Activated B cell treated with CpG ODN at 0.5 μM for 24 hours (primary cell): ENCODE data around the gene SEPTIN3. TPM values are rescaled to one million over a fixed set of nuclear protein-coding genes. Genes with fewer than 3 reads are reported as not detected.

Experiments used
- ATAC-seq: fragments of 200-7000 bp; cut with Tn5 transposase; one replicate; pipeline ENCODE4 v1.10.0; 2021; ENCODE audit warnings: low read depth, mild to moderate bottlenecking, moderate library complexity
- CTCF ChIA-PET: fragments of 350-600 bp; sonication (Branson Sonifier 250); formaldehyde crosslinking; loops from one replicate; lab custom pipeline; 2021; ENCODE audit warnings: antibody characterized with exemption; lab: Charles Lee
- POLR2A ChIA-PET: fragments of 350-600 bp; sonication (Branson Sonifier 250); formaldehyde crosslinking; loops from one replicate; lab custom pipeline; 2021; ENCODE audit warnings: antibody characterized with exemption; lab: Charles Lee
- DNase-seq: peaks from one replicate; pipeline ENCODE4 v3.0.0; 2022
- H3K27ac Mint-ChIP-seq: one replicate; pipeline ENCODE4 v1.8.0; 2020; ENCODE audit warnings: mixed read lengths
- H3K27me3 Mint-ChIP-seq: one replicate; pipeline ENCODE4 v1.8.0; 2021; ENCODE audit warnings: mixed read lengths
- H3K36me3 Mint-ChIP-seq: one replicate; pipeline ENCODE4 v1.8.0; 2021; ENCODE audit warnings: low read depth, mixed read lengths
- H3K4me1 Mint-ChIP-seq: one replicate; pipeline ENCODE4 v1.8.0; 2021; ENCODE audit warnings: mixed read lengths
- H3K4me3 Mint-ChIP-seq: one replicate; pipeline ENCODE4 v1.8.0; 2020; ENCODE audit warnings: mild to moderate bottlenecking, mixed read lengths
- H3K9me3 Mint-ChIP-seq: one replicate; pipeline ENCODE4 v1.8.0; 2020; ENCODE audit warnings: mixed read lengths
- intact Hi-C: fragments of 100-400 bp; cut with micrococcal nuclease; formaldehyde crosslinking; loops from one replicate; pipeline ENCODE4 v1.15.1; 2024
- total RNA-seq: library from RNA; stranded (reverse); gene quantifications from 2 replicates; pipeline ENCODE4 v1.2.3, GENCODE V29; 2022
- TF ChIP-seq, protein P1 (sequence below): fragments of 200-600 bp; IDR thresholded peaks from one replicate; pipeline ENCODE4 v1.8.0; 2022; ENCODE audit warnings: antibody characterized with exemption, mild to moderate bottlenecking

The SEPTIN3 gene
- total RNA-seq, 1 donor from 2014 or later = 0.49 TPM

DNA sequence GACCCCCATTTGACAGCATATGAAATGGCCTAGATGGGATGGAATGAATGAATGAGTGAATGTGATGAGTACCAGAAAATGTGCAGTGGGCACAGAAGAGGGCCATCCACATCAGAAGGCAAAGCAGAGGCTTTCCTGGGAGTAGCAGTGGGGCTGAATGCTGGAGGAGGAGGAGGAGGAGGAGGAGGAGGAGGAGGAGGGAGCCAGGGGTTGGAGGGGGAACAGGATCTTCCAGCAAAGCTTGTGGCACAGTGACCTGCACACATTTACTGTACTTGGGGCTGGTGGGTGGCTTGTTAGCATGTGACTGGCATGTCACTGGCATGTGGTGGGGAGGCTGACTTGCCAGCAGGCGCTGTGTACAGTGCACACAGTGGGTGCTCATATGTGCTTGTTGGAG is 9.5 kb downstream of the SEPTIN3 start:
- DNase-seq = no peak
- ChIA-PET POLR2A (no interaction called here), CTCF (no interaction called here)
- H3K9me3 Mint-ChIP-seq = no peaks in the 10 kb centered on the region
- TF ChIP-seq, protein P1, sequence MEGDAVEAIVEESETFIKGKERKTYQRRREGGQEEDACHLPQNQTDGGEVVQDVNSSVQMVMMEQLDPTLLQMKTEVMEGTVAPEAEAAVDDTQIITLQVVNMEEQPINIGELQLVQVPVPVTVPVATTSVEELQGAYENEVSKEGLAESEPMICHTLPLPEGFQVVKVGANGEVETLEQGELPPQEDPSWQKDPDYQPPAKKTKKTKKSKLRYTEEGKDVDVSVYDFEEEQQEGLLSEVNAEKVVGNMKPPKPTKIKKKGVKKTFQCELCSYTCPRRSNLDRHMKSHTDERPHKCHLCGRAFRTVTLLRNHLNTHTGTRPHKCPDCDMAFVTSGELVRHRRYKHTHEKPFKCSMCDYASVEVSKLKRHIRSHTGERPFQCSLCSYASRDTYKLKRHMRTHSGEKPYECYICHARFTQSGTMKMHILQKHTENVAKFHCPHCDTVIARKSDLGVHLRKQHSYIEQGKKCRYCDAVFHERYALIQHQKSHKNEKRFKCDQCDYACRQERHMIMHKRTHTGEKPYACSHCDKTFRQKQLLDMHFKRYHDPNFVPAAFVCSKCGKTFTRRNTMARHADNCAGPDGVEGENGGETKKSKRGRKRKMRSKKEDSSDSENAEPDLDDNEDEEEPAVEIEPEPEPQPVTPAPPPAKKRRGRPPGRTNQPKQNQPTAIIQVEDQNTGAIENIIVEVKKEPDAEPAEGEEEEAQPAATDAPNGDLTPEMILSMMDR = no peak
- H3K27me3 Mint-ChIP-seq = peaks cover 32% of the 10 kb centered on the region
- ATAC-seq = no peak
- H3K4me1 Mint-ChIP-seq = peaks cover 12% of the 10 kb centered on the region
- no peaks in the 10 kb centered on the region for H3K36me3 Mint-ChIP-seq
- no peak overlapping the region for H3K4me3 Mint-ChIP-seq
- H3K27ac Mint-ChIP-seq = no peak overlapping the region
- intact Hi-C loops = no loop called here

DNA sequence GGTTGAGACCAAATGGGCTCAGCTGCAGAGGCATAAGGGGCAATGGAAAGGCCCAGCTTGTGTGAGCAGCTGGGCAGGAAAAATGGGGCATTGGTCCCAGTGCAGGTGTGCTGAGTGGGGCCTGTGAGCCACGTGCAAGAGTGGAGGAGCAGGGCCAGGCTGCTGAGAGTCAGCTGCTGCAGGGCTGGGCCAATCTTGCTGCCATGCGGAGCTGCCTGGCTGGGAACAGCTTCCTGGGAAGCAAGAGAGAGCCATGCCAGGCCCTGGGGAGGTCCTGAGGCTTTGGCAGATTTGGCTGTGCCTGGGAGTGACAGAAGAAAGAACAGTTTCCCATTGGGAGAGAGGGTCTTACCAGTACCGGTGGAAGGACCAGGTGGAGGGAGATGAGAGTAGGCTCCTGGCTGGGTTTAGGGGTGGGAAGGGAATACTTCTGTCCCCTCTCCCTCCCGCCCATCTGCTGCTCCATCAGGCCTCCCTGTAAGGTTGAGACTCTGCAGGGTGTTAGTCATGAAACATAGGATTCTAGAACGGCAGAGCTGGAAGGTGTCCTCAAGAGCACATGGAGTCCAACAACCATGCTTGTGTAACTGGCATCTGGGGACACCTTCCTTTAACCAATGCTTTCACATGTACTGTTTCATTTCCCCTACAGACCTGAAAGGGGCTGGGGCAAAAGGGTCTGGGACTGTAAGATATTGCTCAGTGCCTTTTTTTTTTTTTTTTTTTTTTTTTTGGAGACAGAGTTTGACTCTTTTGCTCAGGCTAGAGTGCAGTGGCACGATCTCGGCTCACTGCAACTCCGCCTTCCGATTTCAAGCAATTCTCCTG is 10.4 kb downstream of the SEPTIN3 start:
- no peak for ATAC-seq
- ChIA-PET CTCF (interaction anchor here (0.6 kb wide), 1 partner anchor 35 kb away, joined by 3 read pairs; no protein-coding TSS in a partner anchor), POLR2A (no interaction called here)
- H3K4me3 Mint-ChIP-seq = no peak overlapping the region
- peaks cover 12% of the 10 kb centered on the region for H3K4me1 Mint-ChIP-seq
- TF ChIP-seq, protein P1 = no peak
- intact Hi-C loops = no loop called here
- H3K27me3 Mint-ChIP-seq = peaks cover 30% of the 10 kb centered on the region
- H3K36me3 Mint-ChIP-seq = no peaks in the 10 kb centered on the region
- H3K9me3 Mint-ChIP-seq = no peaks in the 10 kb centered on the region
- H3K27ac Mint-ChIP-seq = no peak overlapping the region
- DNase-seq = no peak

DNA sequence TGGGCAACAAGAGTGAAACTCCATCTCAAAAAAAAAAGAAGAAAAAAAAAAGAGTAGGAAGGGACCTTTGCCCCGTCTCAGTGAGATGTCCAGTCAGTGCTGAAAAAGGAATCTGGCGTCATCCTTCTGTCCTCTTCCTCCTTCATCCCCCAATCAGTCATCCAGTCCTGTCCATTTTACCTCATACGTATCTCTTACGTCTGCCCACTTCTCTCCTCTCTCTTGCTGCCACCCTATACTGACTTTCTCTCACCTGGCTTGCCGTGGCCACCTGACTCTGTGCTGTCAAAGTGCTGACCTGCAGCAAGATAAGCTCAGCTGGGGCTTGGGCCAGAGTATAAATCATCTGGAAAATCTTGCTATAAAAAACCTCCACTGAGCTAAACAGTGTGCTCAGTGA is 13.6 kb downstream of the SEPTIN3 start:
- no peak overlapping the region for H3K4me3 Mint-ChIP-seq
- ChIA-PET POLR2A (interaction anchor here (1.1 kb wide), 1 partner anchor 97 kb away, joined by 6 read pairs; the partner anchor contains the start of gene SMDT1), CTCF (no interaction called here)
- peaks cover 14% of the 10 kb centered on the region for H3K27me3 Mint-ChIP-seq
- TF ChIP-seq, protein P1 = no peak
- H3K36me3 Mint-ChIP-seq = no peaks in the 10 kb centered on the region
- H3K4me1 Mint-ChIP-seq = no peaks in the 10 kb centered on the region
- intact Hi-C loops = no loop called here
- H3K9me3 Mint-ChIP-seq = no peaks in the 10 kb centered on the region
- no peak for DNase-seq
- ATAC-seq = no peak
- no peak overlapping the region for H3K27ac Mint-ChIP-seq

DNA sequence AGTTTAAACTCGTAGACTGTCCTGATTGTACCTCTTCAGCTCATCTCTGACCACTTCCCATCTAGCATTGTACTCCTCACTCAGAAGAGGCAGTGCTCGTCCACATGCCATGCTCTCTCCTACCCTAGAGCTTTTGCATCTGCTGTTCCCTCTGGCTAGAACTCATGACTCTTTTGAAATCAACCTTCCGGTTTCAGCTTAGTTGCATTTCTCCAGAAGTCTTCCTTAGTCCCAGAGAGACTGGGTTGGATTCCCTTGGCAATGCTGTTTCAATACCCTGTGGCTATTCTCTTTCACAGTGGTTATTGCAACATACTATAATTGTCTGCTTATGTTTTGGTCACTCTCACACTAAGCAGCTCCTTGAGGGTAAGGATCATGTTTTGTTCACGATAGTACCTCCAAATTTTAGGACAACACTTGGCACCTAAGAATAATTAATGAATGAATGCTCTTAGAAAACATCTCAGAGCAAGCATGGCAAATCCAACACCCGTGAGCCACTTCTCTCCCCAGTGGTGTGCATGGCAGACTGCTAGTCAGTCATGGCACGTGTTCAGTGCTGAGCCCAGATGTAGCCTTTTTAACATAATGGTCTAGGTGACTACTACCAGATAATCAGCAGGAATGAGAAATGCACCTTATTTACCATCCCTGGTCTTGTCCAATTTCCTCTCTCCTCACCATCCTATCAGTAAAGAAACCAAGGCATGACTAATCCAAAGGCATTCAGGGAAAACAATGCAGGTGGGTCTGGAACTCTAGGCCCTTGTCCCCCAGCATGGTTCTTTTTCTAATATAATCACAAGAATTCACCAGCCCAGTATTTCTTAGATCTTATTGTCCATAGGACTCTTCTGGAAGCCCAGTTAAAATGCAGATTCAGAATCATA is 14.5 kb downstream of the SEPTIN3 start:
- H3K27me3 Mint-ChIP-seq = peaks cover 9% of the 10 kb centered on the region

More for the DNA sequence above, 14.5 kb downstream of the SEPTIN3 start:
- H3K9me3 Mint-ChIP-seq = no peaks in the 10 kb centered on the region
- no peak for DNase-seq
- H3K4me3 Mint-ChIP-seq = no peak overlapping the region
- H3K4me1 Mint-ChIP-seq = no peaks in the 10 kb centered on the region
- TF ChIP-seq, protein P1 = no peak
- H3K27ac Mint-ChIP-seq = no peak overlapping the region
- no peak for ATAC-seq
- POLR2A ChIA-PET = interaction anchor here (0.7 to 1.1 kb wide), 3 partner anchors 96 to 129 kb away, joined by 3 to 6 read pairs (median 6); partner anchors contain the start of gene SMDT1
- CTCF ChIA-PET = no interaction called here
- intact Hi-C loops = no loop called here
- no peaks in the 10 kb centered on the region for H3K36me3 Mint-ChIP-seq
